ENCODE data around the gene ACAT2. TPM values are rescaled to one million over a fixed set of nuclear protein-coding genes. Genes with fewer than 3 reads are reported as not detected.

The ACAT2 gene
- total RNA-seq, 4 donors from 2014 or later, result 8.2 to 19.8 (median 13.8) TPM

DNA sequence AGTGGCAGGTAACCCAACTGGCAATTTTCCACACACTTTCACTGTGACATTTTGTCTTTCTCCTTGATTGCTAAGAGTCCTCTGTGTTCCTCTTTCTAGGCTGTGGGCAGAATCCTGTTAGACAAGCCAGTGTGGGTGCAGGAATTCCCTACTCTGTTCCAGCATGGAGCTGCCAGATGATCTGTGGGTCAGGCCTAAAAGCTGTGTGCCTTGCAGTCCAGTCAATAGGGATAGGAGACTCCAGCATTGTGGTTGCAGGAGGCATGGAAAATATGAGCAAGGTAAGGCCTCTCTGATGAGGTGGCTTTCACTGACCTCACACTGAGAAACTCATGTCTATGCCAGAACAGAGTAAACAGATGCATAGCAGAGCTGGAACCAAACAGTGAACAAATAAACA is 5.1 kb downstream of the ACAT2 start:
- H3K27me3 ChIP-seq, result no peaks in the 10 kb centered on the region
- intact Hi-C loops (cut with DNase I; ENCODE audit: low total_unique reads), result no loop called here
- no peak overlapping the region for H3K27ac ChIP-seq
- H3K9me3 ChIP-seq, result no peaks in the 10 kb centered on the region
- TF ChIP-seq POLR2A (IDR thresholded peaks at IDR 0.05), result no peak
- TF ChIP-seq POLR2AphosphoS5 (IDR thresholded peaks at IDR 0.05), result no peak
- no peak for TF ChIP-seq EP300 (IDR thresholded peaks at IDR 0.05; ENCODE audit: low read depth)
- TF ChIP-seq, protein P1, sequence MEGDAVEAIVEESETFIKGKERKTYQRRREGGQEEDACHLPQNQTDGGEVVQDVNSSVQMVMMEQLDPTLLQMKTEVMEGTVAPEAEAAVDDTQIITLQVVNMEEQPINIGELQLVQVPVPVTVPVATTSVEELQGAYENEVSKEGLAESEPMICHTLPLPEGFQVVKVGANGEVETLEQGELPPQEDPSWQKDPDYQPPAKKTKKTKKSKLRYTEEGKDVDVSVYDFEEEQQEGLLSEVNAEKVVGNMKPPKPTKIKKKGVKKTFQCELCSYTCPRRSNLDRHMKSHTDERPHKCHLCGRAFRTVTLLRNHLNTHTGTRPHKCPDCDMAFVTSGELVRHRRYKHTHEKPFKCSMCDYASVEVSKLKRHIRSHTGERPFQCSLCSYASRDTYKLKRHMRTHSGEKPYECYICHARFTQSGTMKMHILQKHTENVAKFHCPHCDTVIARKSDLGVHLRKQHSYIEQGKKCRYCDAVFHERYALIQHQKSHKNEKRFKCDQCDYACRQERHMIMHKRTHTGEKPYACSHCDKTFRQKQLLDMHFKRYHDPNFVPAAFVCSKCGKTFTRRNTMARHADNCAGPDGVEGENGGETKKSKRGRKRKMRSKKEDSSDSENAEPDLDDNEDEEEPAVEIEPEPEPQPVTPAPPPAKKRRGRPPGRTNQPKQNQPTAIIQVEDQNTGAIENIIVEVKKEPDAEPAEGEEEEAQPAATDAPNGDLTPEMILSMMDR (IDR thresholded peaks at IDR 0.05), result no peak
- H3K4me1 ChIP-seq, result peaks cover 6 to 9% (median 8%) of the 10 kb centered on the region in 4 donors
- H3K4me3 ChIP-seq, result no peak overlapping the region
- in situ Hi-C loops (cut with MboI; ENCODE audit: low pct_ligation_motif_present in 1 of 4, low pct_unique_long_range_greater_than_20kb in 1 of 4, low sequenced_read_pairs in 3 of 4), result no loop called here
- H3K36me3 ChIP-seq, result peaks cover 0 to 30% (median 7%) of the 10 kb centered on the region in 4 donors
- no peak for DNase-seq

DNA sequence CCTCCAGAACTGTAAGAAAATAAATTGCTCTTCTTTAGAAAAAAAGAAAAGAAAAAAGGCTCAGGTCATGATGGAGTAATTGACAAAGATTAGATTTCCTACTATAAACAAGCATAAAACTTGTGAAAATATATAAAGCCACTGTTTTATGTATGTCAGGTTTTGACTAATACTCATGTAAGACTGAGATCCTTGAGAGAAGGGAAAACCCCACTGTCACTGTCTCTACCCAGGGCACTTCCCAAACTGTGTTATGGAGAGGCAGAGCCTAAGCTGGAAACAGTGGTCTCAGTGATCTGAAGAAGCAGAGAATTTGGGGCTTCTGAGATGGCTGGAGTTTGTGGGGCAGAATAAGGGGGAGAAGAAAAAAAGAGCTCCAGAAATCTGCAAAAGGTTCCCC is 7.6 kb downstream of the ACAT2 start:
- in situ Hi-C loops (cut with MboI; ENCODE audit: low pct_ligation_motif_present in 1 of 4, low pct_unique_long_range_greater_than_20kb in 1 of 4, low sequenced_read_pairs in 3 of 4), result no loop called here
- intact Hi-C loops (cut with DNase I; ENCODE audit: low total_unique reads), result no loop called here
- H3K27me3 ChIP-seq, result no peaks in the 10 kb centered on the region
- H3K4me1 ChIP-seq, result no peaks in the 10 kb centered on the region
- DNase-seq, result no peak
- H3K27ac ChIP-seq, result no peak overlapping the region
- no peak overlapping the region for H3K4me3 ChIP-seq
- no peaks in the 10 kb centered on the region for H3K9me3 ChIP-seq
- H3K36me3 ChIP-seq, result peaks cover 0 to 30% (median 7%) of the 10 kb centered on the region in 4 donors
- TF ChIP-seq POLR2AphosphoS5 (IDR thresholded peaks at IDR 0.05), result no peak
- TF ChIP-seq, protein P1 (IDR thresholded peaks at IDR 0.05), result no peak
- TF ChIP-seq POLR2A (IDR thresholded peaks at IDR 0.05), result no peak
- no peak for TF ChIP-seq EP300 (IDR thresholded peaks at IDR 0.05; ENCODE audit: low read depth)

- Histone ChIP-seq H3K4me1 (peaks cover 0 to 11% (median 4%) of the 10 kb centered on the region in 4 donors), H3K27me3 (no peaks in the 10 kb centered on the region), H3K4me3 (no peak overlapping the region), H3K36me3 (peaks cover 0 to 25% (median 4%) of the 10 kb centered on the region in 4 donors), H3K9me3 (no peaks in the 10 kb centered on the region), H3K27ac (no peak overlapping the region)
- intact Hi-C loops (cut with DNase I; ENCODE audit: low total_unique reads), result no loop called here
- DNase-seq, result no peak
- in situ Hi-C loops (cut with MboI; ENCODE audit: low pct_ligation_motif_present in 1 of 4, low pct_unique_long_range_greater_than_20kb in 1 of 4, low sequenced_read_pairs in 3 of 4), result no loop called here
- TF ChIP-seq POLR2A (IDR thresholded peaks at IDR 0.05) (no peak), EP300 (IDR thresholded peaks at IDR 0.05; ENCODE audit: low read depth) (no peak), POLR2AphosphoS5 (IDR thresholded peaks at IDR 0.05) (no peak)
- TF ChIP-seq, protein P1 (IDR thresholded peaks at IDR 0.05), result no peak
- 0 to 55% methylated on average over 1 of the region's 1 CpG for WGBS, 2 donors (ENCODE audit: low coverage in 1 of 2)
Measured at GRCh38 chr6:159772196-159772595, 10.4 kb downstream of the ACAT2 start.

DNA sequence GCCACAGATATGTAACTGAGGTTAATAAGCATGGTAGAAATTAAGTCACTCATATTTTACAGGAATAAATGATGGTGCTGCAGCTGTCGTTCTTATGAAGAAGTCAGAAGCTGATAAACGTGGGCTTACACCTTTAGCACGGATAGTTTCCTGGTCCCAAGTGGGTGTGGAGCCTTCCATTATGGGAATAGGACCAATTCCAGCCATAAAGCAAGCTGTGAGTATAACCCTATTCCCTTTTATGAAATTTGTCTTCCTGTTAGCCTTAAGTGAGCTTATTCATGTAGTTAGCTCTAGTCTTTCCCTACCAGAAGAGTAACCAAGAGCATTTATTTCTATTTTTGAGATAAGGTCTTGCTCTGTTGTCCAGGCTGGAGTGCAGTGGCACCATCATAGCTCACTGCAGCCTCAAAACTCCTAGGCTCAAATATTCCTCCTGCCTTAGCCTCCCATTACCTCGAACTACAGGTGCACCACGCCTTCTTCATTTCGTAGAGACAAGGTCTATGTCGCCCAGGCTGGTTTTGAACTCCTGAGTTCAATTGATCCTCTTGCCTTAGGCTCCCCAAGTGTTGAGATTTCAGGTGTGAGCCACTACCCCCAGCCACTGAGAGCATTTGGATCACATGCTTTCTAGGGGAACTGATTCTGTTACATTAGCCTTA is 15.5 kb downstream of the ACAT2 start:
- Histone ChIP-seq H3K4me1 (peaks cover 0 to 30% (median 13%) of the 10 kb centered on the region in 4 donors), H3K27ac (peak overlapping the region; percentile 68 to 81 (median 76)), H3K4me3 (no peak overlapping the region), H3K36me3 (peaks cover 0 to 39% (median 17%) of the 10 kb centered on the region in 4 donors), H3K9me3 (no peaks in the 10 kb centered on the region), H3K27me3 (no peaks in the 10 kb centered on the region)
- TF ChIP-seq EP300 (IDR thresholded peaks at IDR 0.05; ENCODE audit: low read depth) (no peak), POLR2AphosphoS5 (IDR thresholded peaks at IDR 0.05) (peak in 1 of 3 donors; percentile 17), POLR2A (IDR thresholded peaks at IDR 0.05) (peak; percentile 13)
- TF ChIP-seq, protein P1 (IDR thresholded peaks at IDR 0.05), result no peak
- intact Hi-C loops (cut with DNase I; ENCODE audit: low total_unique reads) (no loop called here), in situ Hi-C loops (cut with MboI; ENCODE audit: low pct_ligation_motif_present in 1 of 4, low pct_unique_long_range_greater_than_20kb in 1 of 4, low sequenced_read_pairs in 3 of 4) (loop anchor here in 2 of 4 donors (25.0 kb wide), 1 partner anchor 90 kb away; the partner anchor contains the start of gene SOD2 (in 2 of the 2))
- DNase-seq, result peak; percentile 56
- WGBS, 2 donors (ENCODE audit: low coverage in 1 of 2), result 27 to 63% methylated on average over 4 to 7 of the region's 7 CpGs
